Retinal pigment epithelial cell (primary cell): ENCODE measurements around the gene PFN1.
A peak's percentile ranks its signal among the peaks of the same experiment; 100 is the strongest.

Source experiments
- DNase-seq: peaks from one replicate; pipeline ENCODE4 v3.0.0-alpha.2; 2010; ENCODE audit warnings: low read depth
- H3K4me3 ChIP-seq: 2 replicates; pipeline ENCODE4 v1.5.1; 2011; ENCODE audit warnings: mild to moderate bottlenecking, low read length, control low read depth, moderate library complexity
- CTCF ChIP-seq: conservative IDR thresholded peaks from 2 replicates; pipeline ENCODE4 v1.5.1; 2011; ENCODE audit warnings: low read depth, low read length, control low read depth, inconsistent platforms

PFN1 gene

DNA sequence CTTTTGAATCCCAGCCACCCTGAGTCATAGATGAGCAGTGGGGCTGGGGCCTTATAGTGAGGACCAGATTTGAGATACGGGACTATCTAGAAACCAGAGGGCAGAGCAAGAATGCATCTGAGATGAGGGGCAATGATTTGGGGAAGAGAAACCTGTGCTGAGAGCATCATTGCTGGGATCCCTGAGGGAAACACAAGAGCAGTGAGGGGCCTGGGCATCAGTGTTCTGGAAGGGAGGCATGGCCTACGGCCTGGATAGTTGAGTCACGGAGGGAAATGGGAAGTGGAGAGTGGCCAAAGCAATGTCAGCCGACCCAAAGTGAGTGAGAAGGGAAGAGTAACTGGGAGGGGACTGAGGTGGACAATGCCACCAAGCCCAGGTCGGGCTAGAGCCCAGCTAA lies 34.0 kb upstream of the PFN1 start:
- no peak overlapping the region for H3K4me3 ChIP-seq
- no peak for DNase-seq
- TF ChIP-seq CTCF: no peak

DNA sequence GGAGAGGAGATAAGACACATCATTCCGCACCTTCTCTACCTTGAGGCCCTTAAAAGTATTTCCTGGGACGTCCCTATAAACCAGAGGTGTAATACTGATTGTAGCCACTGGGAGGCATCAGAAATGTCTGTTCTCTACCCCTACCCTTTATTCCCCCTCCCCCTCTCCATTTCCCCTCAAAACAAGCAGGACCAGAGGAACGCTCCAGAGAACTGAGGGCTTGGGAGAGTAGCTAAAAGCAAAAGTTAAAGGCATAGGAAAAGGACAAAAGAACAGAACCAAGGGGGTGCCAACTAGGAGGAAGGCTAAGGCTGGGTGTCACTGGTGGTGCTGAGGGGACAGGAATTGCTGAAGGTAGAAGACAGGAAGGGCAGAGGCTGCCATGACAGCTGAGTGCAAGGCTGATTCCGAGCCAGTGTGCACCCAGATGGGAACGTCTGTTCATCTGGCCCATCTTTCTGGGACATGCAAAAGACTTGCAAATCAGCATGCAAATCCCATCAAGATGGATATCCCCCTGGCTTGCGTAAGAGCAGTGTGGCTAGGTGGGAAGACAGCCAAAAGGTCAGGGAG lies 32.4 kb upstream of the PFN1 start:
- TF ChIP-seq CTCF: peak; percentile 71
- no peak overlapping the region for H3K4me3 ChIP-seq
- DNase-seq: no peak

DNA sequence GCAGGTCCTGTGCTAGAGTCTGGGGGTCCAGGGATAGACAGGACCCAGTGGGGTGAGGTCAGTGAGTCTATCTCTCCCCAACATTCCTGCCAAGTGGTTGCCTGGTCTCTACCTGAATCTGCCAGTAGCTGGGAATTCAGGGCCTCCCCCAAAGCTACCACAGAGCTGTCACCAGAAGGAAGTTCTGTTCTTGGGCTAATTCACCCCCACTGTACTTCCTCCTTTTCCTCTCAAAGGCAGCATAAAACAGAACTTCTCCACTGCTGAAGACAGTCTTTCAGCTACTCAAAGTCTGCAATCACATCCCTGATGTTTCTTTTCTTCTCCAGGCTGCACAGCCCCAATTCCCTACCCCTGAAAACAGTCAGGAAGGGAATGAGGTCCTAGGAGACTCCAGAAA lies 30.4 kb upstream of the PFN1 start:
- DNase-seq: no peak
- H3K4me3 ChIP-seq: no peak overlapping the region
- TF ChIP-seq CTCF: no peak

DNA sequence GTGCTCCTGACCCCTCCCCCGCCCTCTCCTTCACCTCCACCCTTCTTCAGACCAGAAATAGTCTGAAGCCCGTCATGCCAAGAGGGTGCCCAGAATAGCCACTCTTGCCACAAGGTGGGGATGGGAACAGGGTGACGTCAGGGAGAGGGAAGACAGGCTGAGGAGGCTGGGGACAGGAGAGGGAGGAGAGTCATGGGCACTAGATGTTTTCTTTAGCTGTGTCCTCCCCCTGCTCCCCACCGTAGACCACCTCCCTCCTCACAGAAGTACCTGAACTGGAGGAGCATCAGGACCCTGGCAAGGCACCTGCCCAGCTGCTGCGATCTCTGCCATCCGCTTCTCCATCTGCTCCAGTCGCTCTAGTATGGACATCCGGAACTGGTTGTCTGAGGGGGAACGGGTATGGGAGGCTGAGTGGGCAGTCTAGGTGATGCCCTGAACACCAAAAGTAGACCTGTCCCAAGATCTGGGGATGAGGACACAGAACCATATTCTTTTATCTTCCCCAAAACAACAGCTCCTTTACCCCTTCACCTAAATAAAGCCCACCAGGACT lies 25.9 kb upstream of the PFN1 start:
- H3K4me3 ChIP-seq: no peak overlapping the region
- DNase-seq: no peak
- no peak for TF ChIP-seq CTCF

- DNase-seq: no peak
- no peak for TF ChIP-seq CTCF
- H3K4me3 ChIP-seq: no peak overlapping the region
Measured at GRCh38 chr17:4973256-4974114, 25.2 kb upstream of the PFN1 start.

DNA sequence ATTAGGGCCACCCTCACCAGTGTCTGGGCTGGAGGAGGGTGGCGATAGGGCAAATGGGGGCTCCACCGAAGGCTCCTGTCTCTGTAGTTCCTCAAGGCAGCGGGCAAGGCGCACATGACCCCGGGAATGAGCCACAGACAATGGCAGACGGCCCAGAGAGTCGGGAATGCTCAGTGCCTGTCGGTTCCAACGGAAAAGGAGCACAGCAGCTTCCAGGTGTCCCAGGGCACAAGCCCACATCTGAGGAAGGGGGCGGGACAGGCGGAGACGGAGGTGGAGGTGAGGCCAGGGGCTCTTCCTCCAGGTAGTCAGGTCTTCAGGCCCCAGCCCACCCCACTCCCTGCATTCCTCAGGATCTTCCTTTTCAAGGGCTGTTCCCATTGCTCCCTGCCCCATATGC lies 24.4 kb upstream of the PFN1 start:
- no peak overlapping the region for H3K4me3 ChIP-seq
- TF ChIP-seq CTCF: no peak
- no peak for DNase-seq

DNA sequence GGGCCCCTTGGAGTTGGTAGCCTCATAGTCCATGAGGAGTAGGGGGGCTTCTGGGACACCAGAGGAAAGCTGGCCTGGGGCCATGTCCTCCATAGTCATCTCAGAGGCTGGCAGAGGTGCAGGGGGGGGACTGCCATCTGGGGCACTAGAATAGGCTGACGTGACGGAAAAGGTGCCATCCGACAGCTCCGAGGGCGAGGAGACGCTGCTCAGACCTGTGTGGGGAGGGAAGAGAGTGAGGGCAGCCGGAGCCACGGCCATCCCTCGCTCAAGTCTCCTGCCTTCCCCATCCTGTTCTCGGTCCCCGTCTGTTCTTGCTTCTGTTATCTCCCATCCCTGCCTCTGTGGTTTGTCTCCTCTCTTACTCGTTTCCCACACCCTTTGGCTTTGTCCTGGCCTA lies 24.0 kb upstream of the PFN1 start:
- no peak for DNase-seq
- H3K4me3 ChIP-seq: no peak overlapping the region
- no peak for TF ChIP-seq CTCF
